Endothelial cell of umbilical vein (primary cell): ENCODE measurements around the gene KRTAP10-7.
"Not testable (repeated sequence)": the region's sequence is repeated elsewhere in the genome, so short reads cannot be mapped to it uniquely, and the experiment has no call there.

Experiments used
- EZH2 ChIP-seq: IDR thresholded peaks from 2 replicates; pipeline ENCODE4 v1.6.1; 2012; ENCODE audit warnings: borderline replicate concordance, low read depth, mild to moderate bottlenecking, moderate library complexity, low read length, inconsistent platforms; ENCODE audit not compliant: severe bottlenecking
- FOS ChIP-seq: IDR thresholded peaks from 2 replicates; pipeline ENCODE4 v1.6.1; 2011; ENCODE audit warnings: mild to moderate bottlenecking, low read length, moderate library complexity, borderline replicate concordance; ENCODE audit not compliant: insufficient read depth
- GATA2 ChIP-seq: IDR thresholded peaks from 2 replicates; pipeline ENCODE4 v1.7.0; 2011; ENCODE audit warnings: low read depth, mild to moderate bottlenecking, moderate library complexity, mixed read lengths, low read length; ENCODE audit not compliant: insufficient read length, insufficient read depth
- JUN ChIP-seq: IDR thresholded peaks from 2 replicates; pipeline ENCODE4 v1.6.1; 2011; ENCODE audit warnings: borderline replicate concordance, low read depth; ENCODE audit not compliant: insufficient read length, insufficient read depth
- POLR2A ChIP-seq: IDR thresholded peaks from 2 replicates; pipeline ENCODE4 v1.6.1; 2012; ENCODE audit warnings: low read depth, mild to moderate bottlenecking, control low read depth, low read length
- POLR2AphosphoS5 ChIP-seq: IDR thresholded peaks from 2 replicates; pipeline ENCODE4 v1.6.1; 2012; ENCODE audit warnings: low read depth, mild to moderate bottlenecking, control low read depth, low read length, moderate library complexity; ENCODE audit not compliant: insufficient read depth
- TF ChIP-seq, protein P1 (sequence below), 2 donors: IDR thresholded peaks; 1 replicate in 1 of 2; 2 replicates in 1 of 2; pipeline ENCODE4 v1.5.1; 2011; ENCODE audit warnings: low read length in 2 of 2, mild to moderate bottlenecking in 2 of 2, moderate library complexity in 2 of 2, control low read depth in 1 of 2, inconsistent platforms in 1 of 2, low read depth in 1 of 2; ENCODE audit not compliant: insufficient read depth in 1 of 2; ENCODE audit errors: extremely low read depth in 1 of 2
- TF ChIP-seq, protein P2 (sequence below): IDR thresholded peaks from 2 replicates; pipeline ENCODE4 v1.6.1; 2011; ENCODE audit not compliant: insufficient read depth, insufficient read length

DNA sequence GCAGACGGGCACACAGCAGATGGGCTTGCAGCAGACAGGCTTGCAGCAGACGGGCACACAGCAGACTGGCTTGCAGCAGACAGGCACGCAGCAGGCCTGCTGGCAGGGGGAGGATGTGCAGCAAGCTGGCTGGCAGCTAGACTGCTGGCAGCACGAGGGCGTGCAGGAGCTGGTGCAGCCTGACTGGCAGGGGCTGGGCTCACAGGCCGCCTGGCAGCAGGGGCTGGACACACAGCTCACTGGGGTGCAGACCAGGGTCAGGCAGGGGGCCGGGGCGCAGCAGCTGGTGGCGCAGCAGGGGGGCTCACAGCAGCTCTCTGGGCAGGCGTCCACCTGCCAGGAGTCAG lies 42.1 kb upstream of the KRTAP10-7 start:
- TF ChIP-seq, protein P1, sequence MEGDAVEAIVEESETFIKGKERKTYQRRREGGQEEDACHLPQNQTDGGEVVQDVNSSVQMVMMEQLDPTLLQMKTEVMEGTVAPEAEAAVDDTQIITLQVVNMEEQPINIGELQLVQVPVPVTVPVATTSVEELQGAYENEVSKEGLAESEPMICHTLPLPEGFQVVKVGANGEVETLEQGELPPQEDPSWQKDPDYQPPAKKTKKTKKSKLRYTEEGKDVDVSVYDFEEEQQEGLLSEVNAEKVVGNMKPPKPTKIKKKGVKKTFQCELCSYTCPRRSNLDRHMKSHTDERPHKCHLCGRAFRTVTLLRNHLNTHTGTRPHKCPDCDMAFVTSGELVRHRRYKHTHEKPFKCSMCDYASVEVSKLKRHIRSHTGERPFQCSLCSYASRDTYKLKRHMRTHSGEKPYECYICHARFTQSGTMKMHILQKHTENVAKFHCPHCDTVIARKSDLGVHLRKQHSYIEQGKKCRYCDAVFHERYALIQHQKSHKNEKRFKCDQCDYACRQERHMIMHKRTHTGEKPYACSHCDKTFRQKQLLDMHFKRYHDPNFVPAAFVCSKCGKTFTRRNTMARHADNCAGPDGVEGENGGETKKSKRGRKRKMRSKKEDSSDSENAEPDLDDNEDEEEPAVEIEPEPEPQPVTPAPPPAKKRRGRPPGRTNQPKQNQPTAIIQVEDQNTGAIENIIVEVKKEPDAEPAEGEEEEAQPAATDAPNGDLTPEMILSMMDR (IDR thresholded peaks at IDR 0.05; ENCODE audit: extremely low read depth in 1 of 2, insufficient read depth in 1 of 2, low read depth in 1 of 2, low read length in 2 of 2), result not testable (repeated sequence)
- TF ChIP-seq POLR2A, POLR2AphosphoS5, GATA2, EZH2, FOS, JUN: not testable (repeated sequence)
- TF ChIP-seq, protein P2, sequence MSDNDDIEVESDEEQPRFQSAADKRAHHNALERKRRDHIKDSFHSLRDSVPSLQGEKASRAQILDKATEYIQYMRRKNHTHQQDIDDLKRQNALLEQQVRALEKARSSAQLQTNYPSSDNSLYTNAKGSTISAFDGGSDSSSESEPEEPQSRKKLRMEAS, result not testable (repeated sequence)
